ENCODE data around the gene TTC39C. TPM values are rescaled to one million over a fixed set of nuclear protein-coding genes. Genes with fewer than 3 reads are reported as not detected.

Gene TTC39C
- total RNA-seq, 2 experiments from 2014 or later, result 31.4 to 47.0 TPM

GRCh38 chr18:24138409-24138788 is 123.8 kb downstream of the TTC39C start:
- no peak for TF ChIP-seq EZH2phosphoT487 (IDR thresholded peaks at IDR 0.05; ENCODE audit: borderline replicate concordance, low read depth, low read length)
- TF ChIP-seq, protein P1, sequence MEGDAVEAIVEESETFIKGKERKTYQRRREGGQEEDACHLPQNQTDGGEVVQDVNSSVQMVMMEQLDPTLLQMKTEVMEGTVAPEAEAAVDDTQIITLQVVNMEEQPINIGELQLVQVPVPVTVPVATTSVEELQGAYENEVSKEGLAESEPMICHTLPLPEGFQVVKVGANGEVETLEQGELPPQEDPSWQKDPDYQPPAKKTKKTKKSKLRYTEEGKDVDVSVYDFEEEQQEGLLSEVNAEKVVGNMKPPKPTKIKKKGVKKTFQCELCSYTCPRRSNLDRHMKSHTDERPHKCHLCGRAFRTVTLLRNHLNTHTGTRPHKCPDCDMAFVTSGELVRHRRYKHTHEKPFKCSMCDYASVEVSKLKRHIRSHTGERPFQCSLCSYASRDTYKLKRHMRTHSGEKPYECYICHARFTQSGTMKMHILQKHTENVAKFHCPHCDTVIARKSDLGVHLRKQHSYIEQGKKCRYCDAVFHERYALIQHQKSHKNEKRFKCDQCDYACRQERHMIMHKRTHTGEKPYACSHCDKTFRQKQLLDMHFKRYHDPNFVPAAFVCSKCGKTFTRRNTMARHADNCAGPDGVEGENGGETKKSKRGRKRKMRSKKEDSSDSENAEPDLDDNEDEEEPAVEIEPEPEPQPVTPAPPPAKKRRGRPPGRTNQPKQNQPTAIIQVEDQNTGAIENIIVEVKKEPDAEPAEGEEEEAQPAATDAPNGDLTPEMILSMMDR (conservative IDR thresholded peaks at IDR 0.05; ENCODE audit: low read length), result no peak
- Histone ChIP-seq H3K36me3 (ENCODE audit: insufficient read depth, low read length) (peaks cover 3% of the 10 kb centered on the region; the same call in 1 of the 2 replicates), H3K4me3 (ENCODE audit: low read depth, low read length, poor library complexity, severe bottlenecking) (peak overlapping the region; percentile 14), H3K4me1 (ENCODE audit: insufficient read depth, low read length, poor library complexity, severe bottlenecking) (peaks cover 4% of the 10 kb centered on the region), H3K4me2 (ENCODE audit: low read length) (peak overlapping the region; percentile 33; the same call in 1 of the 2 replicates), H3K9me3 (ENCODE audit: low read length) (no peaks in the 10 kb centered on the region), H2AFZ (ENCODE audit: low read length) (peak overlapping the region; percentile 48; the same call in 1 of the 2 replicates), H4K20me1 (ENCODE audit: insufficient read depth, low read length) (no peaks in the 10 kb centered on the region), H3K9me2 (ENCODE audit: insufficient read depth, low read length) (no peaks in the 10 kb centered on the region), H3K27ac (ENCODE audit: low read depth, low read length, poor library complexity, severe bottlenecking) (no peak overlapping the region), H3K79me2 (ENCODE audit: insufficient read depth, low read depth, low read length) (no peaks in the 10 kb centered on the region)
- DNase-seq (ENCODE audit: low spot score), result no peak
- intact Hi-C loops (cut with micrococcal nuclease; ENCODE audit: unreplicated experiment), result no loop called here
- ChIA-PET CTCF (ENCODE audit: unreplicated experiment) (no interaction called here), POLR2A (interaction anchor here (0.7 kb wide), 1 partner anchor 558 kb away, joined by 5 read pairs; no protein-coding TSS in a partner anchor)
- BruUV-seq (replicated peaks), result no TSS peak

GRCh38 chr18:24138789-24139616 is 124.4 kb downstream of the TTC39C start, which contains the start of gene CABYR:
CABYR (plus strand) TSS chr18:24139062; CDS start chr18:24143115, 4,053 bp downstream.
- CTCF ChIA-PET (ENCODE audit: unreplicated experiment), result no interaction called here
- Histone ChIP-seq H3K79me2 (ENCODE audit: insufficient read depth, low read depth, low read length) (no peaks in the 10 kb centered on the region), H3K36me3 (ENCODE audit: insufficient read depth, low read length) (no peaks in the 10 kb centered on the region), H3K27ac (ENCODE audit: low read depth, low read length, poor library complexity, severe bottlenecking) (no peak within 1 kb of the TSS), H3K4me2 (ENCODE audit: low read length) (peak within 1 kb of the TSS; percentile 33; the same call in 1 of the 2 replicates), H3K4me3 (ENCODE audit: low read depth, low read length, poor library complexity, severe bottlenecking) (peak within 1 kb of the TSS; percentile 14), H4K20me1 (ENCODE audit: insufficient read depth, low read length) (no peaks in the 10 kb centered on the region), H3K4me1 (ENCODE audit: insufficient read depth, low read length, poor library complexity, severe bottlenecking) (peaks cover 4% of the 10 kb centered on the region), H3K9me3 (ENCODE audit: low read length) (no peaks in the 10 kb centered on the region), H2AFZ (ENCODE audit: low read length) (peak within 1 kb of the TSS; percentile 48; the same call in 1 of the 2 replicates), H3K9me2 (ENCODE audit: insufficient read depth, low read length) (no peaks in the 10 kb centered on the region)
- intact Hi-C loops (cut with micrococcal nuclease; ENCODE audit: unreplicated experiment), result no loop called here
- peak; percentile 6 for DNase-seq (ENCODE audit: low spot score)
- POLR2A ChIA-PET, result interaction anchor here (0.5 to 0.7 kb wide), 3 partner anchors 15 to 559 kb away, joined by 3 to 5 read pairs (median 3); no protein-coding TSS in a partner anchor
- no TSS peak for BruUV-seq (replicated peaks)
- TF ChIP-seq, protein P1 (conservative IDR thresholded peaks at IDR 0.05; ENCODE audit: low read length), result no peak
- no peak for TF ChIP-seq EZH2phosphoT487 (IDR thresholded peaks at IDR 0.05; ENCODE audit: borderline replicate concordance, low read depth, low read length)

- Histone ChIP-seq H3K9me3 (ENCODE audit: low read length) (no peaks in the 10 kb centered on the region), H3K36me3 (ENCODE audit: insufficient read depth, low read length) (no peaks in the 10 kb centered on the region), H3K4me1 (ENCODE audit: insufficient read depth, low read length, poor library complexity, severe bottlenecking) (peaks cover 4% of the 10 kb centered on the region), H4K20me1 (ENCODE audit: insufficient read depth, low read length) (no peaks in the 10 kb centered on the region), H2AFZ (ENCODE audit: low read length) (no peak overlapping the region), H3K4me3 (ENCODE audit: low read depth, low read length, poor library complexity, severe bottlenecking) (no peak overlapping the region), H3K79me2 (ENCODE audit: insufficient read depth, low read depth, low read length) (no peaks in the 10 kb centered on the region), H3K4me2 (ENCODE audit: low read length) (no peak overlapping the region), H3K9me2 (ENCODE audit: insufficient read depth, low read length) (no peaks in the 10 kb centered on the region), H3K27ac (ENCODE audit: low read depth, low read length, poor library complexity, severe bottlenecking) (no peak overlapping the region)
- CTCF ChIA-PET (ENCODE audit: unreplicated experiment), result no interaction called here
- no peak for DNase-seq (ENCODE audit: low spot score)
- TF ChIP-seq, protein P1 (conservative IDR thresholded peaks at IDR 0.05; ENCODE audit: low read length), result no peak
- TF ChIP-seq EZH2phosphoT487 (IDR thresholded peaks at IDR 0.05; ENCODE audit: borderline replicate concordance, low read depth, low read length), result no peak
- POLR2A ChIA-PET, result no interaction called here
- BruUV-seq (replicated peaks), result no TSS peak
- intact Hi-C loops (cut with micrococcal nuclease; ENCODE audit: unreplicated experiment), result no loop called here
Measured at GRCh38 chr18:24140697-24141096, 126.1 kb downstream of the TTC39C start.
